ENCODE data around the gene URM1.
A peak's percentile ranks its signal among the peaks of the same experiment; 100 is the strongest.

DNA sequence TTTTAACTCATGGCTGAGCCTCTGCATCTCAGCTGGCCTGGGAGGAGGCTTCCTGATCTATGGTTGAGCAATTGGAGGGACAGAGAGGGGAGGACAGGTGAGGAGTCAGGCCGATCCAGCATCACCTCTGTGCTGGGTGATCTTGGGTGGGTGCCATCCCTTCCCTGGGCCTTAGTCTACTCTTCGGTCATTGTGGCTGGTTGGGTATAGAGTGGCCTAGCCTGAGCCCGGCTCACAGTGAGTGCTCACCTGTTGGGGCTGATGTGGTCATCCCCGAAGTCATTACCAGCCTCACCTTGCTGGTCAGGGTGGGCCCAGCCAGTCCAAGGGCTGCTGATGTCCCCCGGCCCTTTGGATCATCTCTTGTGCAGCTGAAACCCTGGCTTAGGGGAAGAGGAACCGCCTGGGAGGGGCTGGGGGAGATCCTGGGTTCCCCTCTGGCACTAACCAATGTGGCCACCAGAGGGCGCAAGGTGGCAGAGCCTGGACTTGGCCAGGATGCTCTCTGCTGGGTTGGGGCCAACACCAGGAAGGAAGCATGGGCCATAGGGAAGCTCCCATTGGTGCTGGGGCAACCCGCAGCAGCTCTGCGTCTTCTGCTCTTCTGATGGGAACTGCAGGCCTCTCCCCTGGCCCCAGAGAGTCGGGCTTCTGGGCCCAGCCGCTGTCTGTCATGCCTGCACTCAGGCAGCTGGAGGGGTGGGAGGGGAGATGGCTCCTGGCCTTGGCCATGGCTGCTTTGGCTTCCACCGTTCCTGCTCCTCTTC lies 67.4 kb downstream of the URM1 start:
- TF ChIP-seq CTCF (IDR thresholded peaks at IDR 0.05), result peak; percentile 98
- TF ChIP-seq ZFX (IDR thresholded peaks at IDR 0.05; ENCODE audit: borderline replicate concordance), result no peak

Data from 22Rv1 (cell line).